GM23338 (cell line): ENCODE data around the gene CACNA1C.

ENCODE experiments used
- CTCF ChIP-seq, 2 experiments: fragments of 200-600 bp in 1 of 2; sonication (generic) in 1 of 2; conservative IDR thresholded peaks; 2 replicates each; pipeline versions ENCODE4 v1.5.1 to v1.6.1; 2016 to 2017; ENCODE audit warnings: antibody characterized with exemption in 2 of 2, low read depth in 2 of 2, mild to moderate bottlenecking in 2 of 2, moderate library complexity in 1 of 2
- EZH2 ChIP-seq: fragments of 200-600 bp; sonication (generic); IDR thresholded peaks from one replicate; pipeline ENCODE4 v1.8.0; 2017; ENCODE audit warnings: antibody characterized with exemption, mild to moderate bottlenecking, low read depth; ENCODE audit not compliant: unreplicated experiment
- POLR2AphosphoS5 ChIP-seq: IDR thresholded peaks from 2 replicates; pipeline ENCODE4 v1.6.1; 2016; ENCODE audit warnings: antibody characterized with exemption, low read depth
- TF ChIP-seq, protein P1 (sequence below): IDR thresholded peaks from one replicate; pipeline ENCODE4 v1.6.1; 2018; ENCODE audit warnings: antibody characterized with exemption; ENCODE audit not compliant: unreplicated experiment

GRCh38 chr12:2165021-2165420 lies 112.2 kb downstream of the CACNA1C start:
- TF ChIP-seq POLR2AphosphoS5 (no peak), CTCF (conservative IDR thresholded peaks at IDR 0.05; ENCODE audit: low read depth in 2 of 2) (no peak), EZH2 (no peak)
- TF ChIP-seq, protein P1, sequence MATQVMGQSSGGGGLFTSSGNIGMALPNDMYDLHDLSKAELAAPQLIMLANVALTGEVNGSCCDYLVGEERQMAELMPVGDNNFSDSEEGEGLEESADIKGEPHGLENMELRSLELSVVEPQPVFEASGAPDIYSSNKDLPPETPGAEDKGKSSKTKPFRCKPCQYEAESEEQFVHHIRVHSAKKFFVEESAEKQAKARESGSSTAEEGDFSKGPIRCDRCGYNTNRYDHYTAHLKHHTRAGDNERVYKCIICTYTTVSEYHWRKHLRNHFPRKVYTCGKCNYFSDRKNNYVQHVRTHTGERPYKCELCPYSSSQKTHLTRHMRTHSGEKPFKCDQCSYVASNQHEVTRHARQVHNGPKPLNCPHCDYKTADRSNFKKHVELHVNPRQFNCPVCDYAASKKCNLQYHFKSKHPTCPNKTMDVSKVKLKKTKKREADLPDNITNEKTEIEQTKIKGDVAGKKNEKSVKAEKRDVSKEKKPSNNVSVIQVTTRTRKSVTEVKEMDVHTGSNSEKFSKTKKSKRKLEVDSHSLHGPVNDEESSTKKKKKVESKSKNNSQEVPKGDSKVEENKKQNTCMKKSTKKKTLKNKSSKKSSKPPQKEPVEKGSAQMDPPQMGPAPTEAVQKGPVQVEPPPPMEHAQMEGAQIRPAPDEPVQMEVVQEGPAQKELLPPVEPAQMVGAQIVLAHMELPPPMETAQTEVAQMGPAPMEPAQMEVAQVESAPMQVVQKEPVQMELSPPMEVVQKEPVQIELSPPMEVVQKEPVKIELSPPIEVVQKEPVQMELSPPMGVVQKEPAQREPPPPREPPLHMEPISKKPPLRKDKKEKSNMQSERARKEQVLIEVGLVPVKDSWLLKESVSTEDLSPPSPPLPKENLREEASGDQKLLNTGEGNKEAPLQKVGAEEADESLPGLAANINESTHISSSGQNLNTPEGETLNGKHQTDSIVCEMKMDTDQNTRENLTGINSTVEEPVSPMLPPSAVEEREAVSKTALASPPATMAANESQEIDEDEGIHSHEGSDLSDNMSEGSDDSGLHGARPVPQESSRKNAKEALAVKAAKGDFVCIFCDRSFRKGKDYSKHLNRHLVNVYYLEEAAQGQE = no peak
